ENCODE results near the gene AATK. TPM values are rescaled to one million over a fixed set of nuclear protein-coding genes. Genes with fewer than 3 reads are reported as not detected.

The AATK gene
- total and polyA plus RNA-seq, 2 experiments from 2014 or later, result 0.25 to 1.6 TPM

DNA sequence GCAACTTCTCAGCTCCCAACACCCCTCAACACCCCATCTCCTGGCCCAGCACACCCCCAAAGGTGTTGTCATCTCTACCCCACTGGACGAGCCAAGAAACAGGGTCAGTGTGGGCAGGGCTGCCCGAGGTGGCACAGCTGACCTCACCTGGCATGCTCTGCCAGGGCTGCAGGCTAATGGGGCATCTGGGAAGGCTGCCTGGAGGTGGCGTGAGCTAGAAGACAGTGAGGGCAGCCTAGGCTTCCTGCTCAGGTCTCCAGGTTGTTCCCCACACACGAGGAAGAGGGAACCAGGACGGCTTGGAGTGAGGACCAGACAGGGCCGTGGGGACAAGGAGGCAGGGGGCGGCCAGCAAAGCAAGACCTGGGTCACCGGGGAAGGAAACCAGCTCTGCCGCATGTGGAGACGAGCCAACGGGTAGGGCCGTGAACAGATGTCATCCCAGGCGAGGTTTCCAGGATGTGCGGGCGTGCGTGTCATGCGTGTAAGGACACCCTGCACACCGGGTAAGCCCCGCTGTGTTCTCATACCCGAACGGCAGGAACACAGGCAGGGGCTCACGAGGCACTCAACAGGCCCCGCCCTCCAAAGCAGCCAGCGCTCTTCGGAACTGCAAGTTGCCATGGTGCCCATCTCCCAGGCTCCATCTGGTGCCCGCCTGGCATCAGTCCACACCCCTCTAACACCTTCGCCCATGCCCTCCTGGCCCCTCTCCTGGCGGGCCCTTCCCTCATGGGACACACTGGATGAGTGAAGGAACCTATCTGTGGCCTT, 30.3 kb downstream of the AATK start:
- no peaks in the 10 kb centered on the region for H3K9me2 ChIP-seq (ENCODE audit: insufficient read depth)
- H3K27ac ChIP-seq, result no peak overlapping the region
- no peaks in the 10 kb centered on the region for H3K79me2 ChIP-seq (ENCODE audit: insufficient read depth)
- no peaks in the 10 kb centered on the region for H3K27me3 ChIP-seq (replicated peaks; ENCODE audit: insufficient read depth)
- H2AFZ ChIP-seq, result no peak overlapping the region
- no peaks in the 10 kb centered on the region for H3K9me3 ChIP-seq (ENCODE audit: low read depth)
- H3F3A ChIP-seq (ENCODE audit: insufficient read depth), result no peaks in the 10 kb centered on the region
- no peaks in the 10 kb centered on the region for H3K4me1 ChIP-seq (ENCODE audit: insufficient read depth)
- H3K4me2 ChIP-seq (ENCODE audit: unreplicated experiment), result no peak overlapping the region
- in situ Hi-C loops (cut with MboI), result no loop called here
- 51 to 65% methylated on average over 28 of the region's 28 CpGs for WGBS, 2 experiments (ENCODE audit: low coverage in 1 of 2, low lambda C conversion rate in 2 of 2, missing lambda C conversion rate in 2 of 2)
- H3K36me3 ChIP-seq (ENCODE audit: low read depth), result no peaks in the 10 kb centered on the region
- H4K20me1 ChIP-seq (ENCODE audit: insufficient read depth), result no peaks in the 10 kb centered on the region
- H3K9ac ChIP-seq, result no peak overlapping the region
- H3K4me3 ChIP-seq, result no peak overlapping the region
- no peak for DNase-seq
- TF ChIP-seq EZH2phosphoT487 (IDR thresholded peaks at IDR 0.05; ENCODE audit: insufficient read depth, low read depth), result no peak
- TF ChIP-seq EZH2 (IDR thresholded peaks at IDR 0.05; ENCODE audit: insufficient read depth, poor library complexity, severe bottlenecking), result no peak

DNA sequence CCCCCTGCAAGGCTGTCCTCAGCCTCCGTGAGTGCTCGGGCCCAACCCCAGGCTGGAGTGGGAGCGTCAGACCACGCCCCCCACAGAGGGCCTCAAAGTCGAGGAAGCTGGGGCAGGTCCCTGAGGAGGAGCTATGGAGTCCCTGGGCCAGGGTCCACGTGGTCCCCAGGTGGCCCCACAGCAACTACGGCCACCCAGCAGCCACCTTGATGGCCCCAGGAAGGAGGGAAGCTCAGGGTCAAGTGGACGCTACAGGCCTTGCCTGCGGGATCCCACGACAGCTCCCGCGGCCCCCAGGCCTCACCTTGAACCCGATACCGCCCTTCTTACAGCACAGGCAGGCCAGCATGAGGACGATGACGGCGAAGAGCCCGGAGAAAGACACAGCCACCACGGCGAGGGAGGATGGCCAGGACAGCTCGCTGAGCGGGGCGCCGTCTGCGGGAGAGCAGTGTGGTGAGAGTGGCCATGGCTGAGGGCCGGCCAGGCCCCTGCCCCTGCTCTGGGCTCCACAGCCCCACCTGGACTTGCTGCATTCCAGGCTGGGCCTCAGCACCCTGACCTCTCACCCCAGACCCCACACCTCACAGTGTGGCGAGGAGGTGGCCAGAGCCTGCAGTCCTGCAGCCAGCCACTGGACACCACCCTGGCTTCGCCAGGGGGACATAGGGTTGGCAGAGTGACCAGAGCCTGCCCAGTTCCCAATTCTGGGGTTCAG, 31.8 kb downstream of the AATK start:
- H3K4me3 ChIP-seq, result no peak overlapping the region
- no peaks in the 10 kb centered on the region for H3K27me3 ChIP-seq (replicated peaks; ENCODE audit: insufficient read depth)
- WGBS, 2 experiments (ENCODE audit: low coverage in 1 of 2, low lambda C conversion rate in 2 of 2, missing lambda C conversion rate in 2 of 2), result 83% methylated on average over 24 of the region's 28 CpGs
- H3K4me1 ChIP-seq (ENCODE audit: insufficient read depth), result no peaks in the 10 kb centered on the region
- DNase-seq, result no peak
- H3K9me2 ChIP-seq (ENCODE audit: insufficient read depth), result no peaks in the 10 kb centered on the region
- H4K20me1 ChIP-seq (ENCODE audit: insufficient read depth), result no peaks in the 10 kb centered on the region
- no peak for TF ChIP-seq EZH2phosphoT487 (IDR thresholded peaks at IDR 0.05; ENCODE audit: insufficient read depth, low read depth)
- TF ChIP-seq EZH2 (IDR thresholded peaks at IDR 0.05; ENCODE audit: insufficient read depth, poor library complexity, severe bottlenecking), result no peak
- H3K9ac ChIP-seq, result no peak overlapping the region
- no peak overlapping the region for H3K4me2 ChIP-seq (ENCODE audit: unreplicated experiment)
- no peaks in the 10 kb centered on the region for H3K9me3 ChIP-seq (ENCODE audit: low read depth)
- in situ Hi-C loops (cut with MboI), result no loop called here
- H2AFZ ChIP-seq, result no peak overlapping the region
- H3K36me3 ChIP-seq (ENCODE audit: low read depth), result no peaks in the 10 kb centered on the region
- H3F3A ChIP-seq (ENCODE audit: insufficient read depth), result no peaks in the 10 kb centered on the region
- H3K27ac ChIP-seq, result no peak overlapping the region
- H3K79me2 ChIP-seq (ENCODE audit: insufficient read depth), result no peaks in the 10 kb centered on the region

DNA sequence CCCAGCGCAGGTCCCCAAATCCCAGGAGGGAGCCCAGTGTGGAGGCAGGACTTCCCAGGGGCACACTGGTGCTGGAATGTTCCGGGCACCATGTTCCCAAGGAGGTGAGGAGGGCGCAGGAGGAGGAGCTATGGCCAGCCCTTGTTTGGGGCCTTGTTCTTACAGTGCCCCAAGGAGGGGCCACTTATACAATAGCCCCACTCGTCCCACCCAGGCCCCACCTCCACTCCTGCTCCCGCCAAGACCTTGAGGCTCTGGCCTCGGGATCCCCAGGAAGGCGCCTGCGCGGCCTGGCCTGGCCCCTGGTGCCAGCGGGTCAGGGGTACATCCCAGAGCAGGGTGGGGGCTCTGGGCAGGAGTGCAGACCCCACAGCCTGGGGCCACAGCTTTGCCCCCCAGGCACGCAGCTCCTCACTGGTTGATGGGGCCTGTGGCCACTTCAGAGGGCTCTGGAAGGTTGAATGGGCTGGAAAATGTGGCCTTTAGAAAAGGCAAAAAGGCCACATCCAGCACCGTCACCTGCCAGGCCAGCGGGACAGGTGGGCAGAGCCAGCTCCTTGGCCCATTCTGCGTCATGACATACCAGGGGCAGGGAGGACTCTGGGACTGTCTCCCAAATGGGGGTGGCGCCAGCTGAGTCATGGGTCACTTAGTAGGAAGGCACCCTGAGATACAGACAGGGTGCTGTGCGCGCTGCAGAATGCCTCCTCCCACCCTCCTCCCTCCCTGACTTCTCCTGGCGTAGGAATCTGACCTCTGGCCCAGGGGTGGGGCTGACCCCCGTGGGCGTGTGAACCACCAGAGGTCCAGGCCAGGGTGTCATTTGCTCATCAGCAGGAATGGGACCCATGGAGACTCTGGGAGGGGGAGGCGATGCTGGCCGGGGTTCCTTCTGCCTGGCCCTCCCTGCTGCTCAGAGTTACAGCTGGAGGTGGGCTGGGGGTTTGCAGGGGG, 33.0 kb downstream of the AATK start:
- no peaks in the 10 kb centered on the region for H3K9me3 ChIP-seq (ENCODE audit: low read depth)
- H4K20me1 ChIP-seq (ENCODE audit: insufficient read depth), result no peaks in the 10 kb centered on the region
- no peak overlapping the region for H2AFZ ChIP-seq
- no peak overlapping the region for H3K4me3 ChIP-seq
- no peak for DNase-seq
- no peaks in the 10 kb centered on the region for H3K9me2 ChIP-seq (ENCODE audit: insufficient read depth)
- no peaks in the 10 kb centered on the region for H3F3A ChIP-seq (ENCODE audit: insufficient read depth)
- H3K4me2 ChIP-seq (ENCODE audit: unreplicated experiment), result no peak overlapping the region
- no peaks in the 10 kb centered on the region for H3K27me3 ChIP-seq (replicated peaks; ENCODE audit: insufficient read depth)
- H3K27ac ChIP-seq, result no peak overlapping the region
- WGBS, 2 experiments (ENCODE audit: low coverage in 1 of 2, low lambda C conversion rate in 2 of 2, missing lambda C conversion rate in 2 of 2), result 87% methylated on average over 20 to 22 of the region's 22 CpGs
- TF ChIP-seq EZH2phosphoT487 (IDR thresholded peaks at IDR 0.05; ENCODE audit: insufficient read depth, low read depth), result no peak
- no peak for TF ChIP-seq EZH2 (IDR thresholded peaks at IDR 0.05; ENCODE audit: insufficient read depth, poor library complexity, severe bottlenecking)
- no peaks in the 10 kb centered on the region for H3K79me2 ChIP-seq (ENCODE audit: insufficient read depth)
- no peaks in the 10 kb centered on the region for H3K4me1 ChIP-seq (ENCODE audit: insufficient read depth)
- H3K9ac ChIP-seq, result no peak overlapping the region
- in situ Hi-C loops (cut with MboI), result no loop called here
- no peaks in the 10 kb centered on the region for H3K36me3 ChIP-seq (ENCODE audit: low read depth)

DNA sequence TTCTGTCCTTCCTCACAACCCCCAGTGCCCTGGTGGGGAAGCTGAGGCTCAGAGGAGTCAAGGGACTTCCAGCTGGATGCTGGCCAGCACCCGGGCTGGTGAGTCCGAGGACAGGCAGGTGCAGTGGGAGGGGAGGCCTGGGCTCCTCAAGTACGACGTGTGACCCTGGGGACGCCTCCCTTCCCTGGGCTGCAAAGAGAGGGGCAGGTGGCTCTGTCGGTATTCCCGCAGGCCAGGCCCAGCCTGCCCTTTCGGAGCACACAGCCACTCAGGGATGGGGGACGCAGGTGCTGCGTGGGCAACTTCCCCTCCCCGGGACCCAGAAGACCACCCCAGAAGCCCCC, 33.9 kb downstream of the AATK start:
- no peak for DNase-seq
- no peak overlapping the region for H3K4me3 ChIP-seq
- no peak overlapping the region for H3K4me2 ChIP-seq (ENCODE audit: unreplicated experiment)
- no peaks in the 10 kb centered on the region for H3K36me3 ChIP-seq (ENCODE audit: low read depth)
- H3K9me2 ChIP-seq (ENCODE audit: insufficient read depth), result no peaks in the 10 kb centered on the region
- H3K27me3 ChIP-seq (replicated peaks; ENCODE audit: insufficient read depth), result no peaks in the 10 kb centered on the region
- H3F3A ChIP-seq (ENCODE audit: insufficient read depth), result no peaks in the 10 kb centered on the region
- H3K27ac ChIP-seq, result no peak overlapping the region
- WGBS, 2 experiments (ENCODE audit: low coverage in 1 of 2, low lambda C conversion rate in 2 of 2, missing lambda C conversion rate in 2 of 2), result 69 to 73% methylated on average over 8 to 11 of the region's 11 CpGs
- no peak overlapping the region for H2AFZ ChIP-seq
- TF ChIP-seq EZH2phosphoT487 (IDR thresholded peaks at IDR 0.05; ENCODE audit: insufficient read depth, low read depth), result no peak
- TF ChIP-seq EZH2 (IDR thresholded peaks at IDR 0.05; ENCODE audit: insufficient read depth, poor library complexity, severe bottlenecking), result no peak
- H3K9me3 ChIP-seq (ENCODE audit: low read depth), result no peaks in the 10 kb centered on the region
- no peaks in the 10 kb centered on the region for H3K4me1 ChIP-seq (ENCODE audit: insufficient read depth)
- no peaks in the 10 kb centered on the region for H4K20me1 ChIP-seq (ENCODE audit: insufficient read depth)
- in situ Hi-C loops (cut with MboI), result no loop called here
- H3K79me2 ChIP-seq (ENCODE audit: insufficient read depth), result no peaks in the 10 kb centered on the region
- H3K9ac ChIP-seq, result no peak overlapping the region
